ENCODE data around the gene KIF25. TPM values are rescaled to one million over a fixed set of nuclear protein-coding genes. Genes with fewer than 3 reads are reported as not detected.

Gene KIF25
- total RNA-seq, 1 donor from 2014 or later = not detected

GRCh38 chr6:168087436-168088160, 90.1 kb downstream of the KIF25 start:
- no peak overlapping the region for H3K27ac Mint-ChIP-seq (ENCODE audit: unreplicated experiment)
- peaks cover 10% of the 10 kb centered on the region for H3K27me3 Mint-ChIP-seq (ENCODE audit: unreplicated experiment)
- H3K9me3 Mint-ChIP-seq (ENCODE audit: unreplicated experiment) = no peaks in the 10 kb centered on the region
- H3K4me3 Mint-ChIP-seq (ENCODE audit: unreplicated experiment) = no peak overlapping the region
- H3K36me3 Mint-ChIP-seq (ENCODE audit: low read depth, unreplicated experiment) = no peaks in the 10 kb centered on the region
- DNase-seq (ENCODE audit: low spot score) = no peak
- peaks cover 3% of the 10 kb centered on the region for H3K4me1 Mint-ChIP-seq (ENCODE audit: unreplicated experiment)
- no peak for TF ChIP-seq CTCF (IDR thresholded peaks at IDR 0.05; ENCODE audit: unreplicated experiment)

GRCh38 chr6:168088161-168089053, 90.9 kb downstream of the KIF25 start:
- TF ChIP-seq CTCF (IDR thresholded peaks at IDR 0.05; ENCODE audit: unreplicated experiment) = no peak
- Mint-ChIP-seq H3K36me3 (ENCODE audit: low read depth, unreplicated experiment) (no peaks in the 10 kb centered on the region), H3K4me3 (ENCODE audit: unreplicated experiment) (no peak overlapping the region), H3K27ac (ENCODE audit: unreplicated experiment) (no peak overlapping the region), H3K4me1 (ENCODE audit: unreplicated experiment) (peaks cover under 1% of the 10 kb centered on the region), H3K9me3 (ENCODE audit: unreplicated experiment) (no peaks in the 10 kb centered on the region), H3K27me3 (ENCODE audit: unreplicated experiment) (peaks cover 10% of the 10 kb centered on the region)
- DNase-seq (ENCODE audit: low spot score) = no peak

- H3K9me3 Mint-ChIP-seq (ENCODE audit: unreplicated experiment) = no peaks in the 10 kb centered on the region
- H3K27ac Mint-ChIP-seq (ENCODE audit: unreplicated experiment) = no peak overlapping the region
- no peak for DNase-seq (ENCODE audit: low spot score)
- TF ChIP-seq CTCF (IDR thresholded peaks at IDR 0.05; ENCODE audit: unreplicated experiment) = no peak
- no peaks in the 10 kb centered on the region for H3K4me1 Mint-ChIP-seq (ENCODE audit: unreplicated experiment)
- H3K27me3 Mint-ChIP-seq (ENCODE audit: unreplicated experiment) = peaks cover 10% of the 10 kb centered on the region
- H3K36me3 Mint-ChIP-seq (ENCODE audit: low read depth, unreplicated experiment) = no peaks in the 10 kb centered on the region
- no peak overlapping the region for H3K4me3 Mint-ChIP-seq (ENCODE audit: unreplicated experiment)
Observed at GRCh38 chr6:168089186-168090063, 92.0 kb downstream of the KIF25 start.

- no peak for TF ChIP-seq CTCF (IDR thresholded peaks at IDR 0.05; ENCODE audit: unreplicated experiment)
- H3K27me3 Mint-ChIP-seq (ENCODE audit: unreplicated experiment) = peaks cover 10% of the 10 kb centered on the region
- no peak overlapping the region for H3K27ac Mint-ChIP-seq (ENCODE audit: unreplicated experiment)
- H3K4me1 Mint-ChIP-seq (ENCODE audit: unreplicated experiment) = no peaks in the 10 kb centered on the region
- DNase-seq (ENCODE audit: low spot score) = no peak
- no peaks in the 10 kb centered on the region for H3K36me3 Mint-ChIP-seq (ENCODE audit: low read depth, unreplicated experiment)
- H3K4me3 Mint-ChIP-seq (ENCODE audit: unreplicated experiment) = no peak overlapping the region
- H3K9me3 Mint-ChIP-seq (ENCODE audit: unreplicated experiment) = no peaks in the 10 kb centered on the region
Observed at GRCh38 chr6:168090064-168090690, 92.7 kb downstream of the KIF25 start.

Data from endothelial cell (in vitro differentiated cells).